HepG2 (cell line): ENCODE measurements around the gene ABCB10. TPM values are rescaled to one million over a fixed set of nuclear protein-coding genes. Genes with fewer than 3 reads are reported as not detected.

Experiments
- ATAC-seq: fragments of 200-7000 bp; cut with Tn5 transposase; 3 replicates; pipeline ENCODE4 v1.9.1; 2020; ENCODE audit warnings: mild to moderate bottlenecking, moderate library complexity
- BruUV-seq: library from RNA; stranded (reverse); fragments of 400-500 nt; replicated peaks from 2 replicates; lab custom pipeline; 2021; lab: Mats Ljungman, UMichigan
- CTCF ChIA-PET: fragments of 300-600 bp; formaldehyde crosslinking; extraction: SDS; loops from one replicate; lab custom pipeline; 2021; ENCODE audit warnings: low total read pairs, inconsistent platforms, low intra/inter-chr PET ratio; lab: Yijun Ruan, JAX
- POLR2A ChIA-PET: fragments of 350-600 bp; sonication (Branson Sonifier 250); formaldehyde crosslinking; loops from one replicate; lab custom pipeline; 2020; ENCODE audit warnings: antibody characterized with exemption, inconsistent platforms; lab: Yijun Ruan, JAX
- DNase-seq: peaks from one replicate; pipeline ENCODE4 v3.0.0-alpha.2; 2015; ENCODE audit warnings: low spot score
- FAIRE-seq: peaks from 3 replicates; lab custom pipeline; 2011; peaks lifted over from hg19 to GRCh38; lab: Jason Lieb, UNC
- H2AFZ ChIP-seq: one replicate; pipeline ENCODE4 v1.6.1; 2011; ENCODE audit warnings: low read length, inconsistent platforms
- H3K27ac ChIP-seq: fragments of 300-600 bp; 3 replicates; pipeline ENCODE4 v1.8.0; 2011; ENCODE audit warnings: mixed run types, mild to moderate bottlenecking, mixed read lengths, low read length, inconsistent platforms; ENCODE audit not compliant: insufficient read depth; ENCODE audit errors: extremely low read length
- H3K27me3 ChIP-seq, 2 experiments: fragments of 200-600 bp in 1 of 2; 2 replicates in 1 of 2; 3 replicates in 1 of 2; pipeline versions ENCODE4 v1.6.0 to v1.8.0; 2011; ENCODE audit warnings: low read length in 2 of 2, mild to moderate bottlenecking in 2 of 2, moderate library complexity in 2 of 2, inconsistent platforms in 1 of 2; ENCODE audit not compliant: insufficient read depth in 2 of 2, control insufficient read depth in 1 of 2
- H3K36me3 ChIP-seq, 2 experiments: fragments of 200-600 bp in 1 of 2; replicated peaks in 1 of 2; 2 replicates in 1 of 2; 3 replicates in 1 of 2; pipeline versions ENCODE4 v1.5.1 to v1.8.0; 2011; ENCODE audit warnings: low read length in 2 of 2, inconsistent platforms in 1 of 2; ENCODE audit not compliant: insufficient read depth in 2 of 2, control insufficient read depth in 1 of 2
- H3K4me1 ChIP-seq: 2 replicates; pipeline ENCODE4 v1.5.1; 2012; ENCODE audit warnings: low read length, inconsistent platforms; ENCODE audit not compliant: insufficient read depth
- H3K4me2 ChIP-seq: 2 replicates; pipeline ENCODE4 v1.6.0; 2011; ENCODE audit warnings: low read depth, low read length, inconsistent platforms
- H3K4me3 ChIP-seq, 3 experiments: fragments of 200-600 bp in 1 of 3; sonication (generic), shearing (Covaris generic) in 1 of 3; replicated peaks in 1 of 3; 2 replicates each; pipeline ENCODE4 v1.5.1; 2011 to 2016; ENCODE audit warnings: low read length in 3 of 3, inconsistent platforms in 2 of 3, low read depth in 2 of 3, mild to moderate bottlenecking in 2 of 3, control low read depth in 1 of 3, mixed read lengths in 1 of 3; ENCODE audit not compliant: insufficient read depth in 1 of 3
- H3K79me2 ChIP-seq: one replicate; pipeline ENCODE4 v1.6.1; 2011; ENCODE audit warnings: low read length, inconsistent platforms; ENCODE audit not compliant: insufficient read depth
- H3K9ac ChIP-seq: 2 replicates; pipeline ENCODE4 v1.6.0; 2011; ENCODE audit warnings: mild to moderate bottlenecking, low read depth, low read length, inconsistent platforms; ENCODE audit not compliant: insufficient read depth
- H3K9me3 ChIP-seq: 2 replicates; pipeline ENCODE4 v1.5.1; 2012; ENCODE audit warnings: mild to moderate bottlenecking, low read length
- H4K20me1 ChIP-seq: 2 replicates; pipeline ENCODE4 v1.6.0; 2011; ENCODE audit warnings: inconsistent platforms, mild to moderate bottlenecking, low read length, moderate library complexity; ENCODE audit not compliant: insufficient read depth
- AKNA ChIP-seq: sonication (generic); formaldehyde crosslinking; IDR thresholded peaks from 2 replicates; pipeline ENCODE4 v1.4.0; 2020; ENCODE audit warnings: missing genetic modification reagents, borderline replicate concordance
- ATM ChIP-seq: fragments of 450-650 bp; IDR thresholded peaks from 2 replicates; pipeline ENCODE4 v1.7.1; 2017; ENCODE audit warnings: mild to moderate bottlenecking, borderline replicate concordance
- DRAP1 ChIP-seq: IDR thresholded peaks from 2 replicates; pipeline ENCODE4 v1.6.1; 2016; ENCODE audit warnings: missing genetic modification reagents, missing compliant biosample characterization
- ELF1 ChIP-seq: sonication (generic); formaldehyde crosslinking; IDR thresholded peaks from 2 replicates; pipeline ENCODE4 v1.4.0; 2020; ENCODE audit warnings: missing genetic modification reagents
- GABPA ChIP-seq, 2 experiments: IDR thresholded peaks; 2 replicates each; pipeline ENCODE4 v1.6.1; 2011 to 2016; ENCODE audit warnings: low read depth in 2 of 2, low read length in 1 of 2, missing biosample characterization in 1 of 2, missing genetic modification characterization in 1 of 2
- IRX3 ChIP-seq: sonication (generic); formaldehyde crosslinking; IDR thresholded peaks from 2 replicates; pipeline ENCODE4 v1.8.1; 2023; ENCODE audit warnings: mild to moderate bottlenecking, low read depth, missing genetic modification reagents, borderline replicate concordance
- KAT8 ChIP-seq: IDR thresholded peaks from 2 replicates; pipeline ENCODE4 v1.6.1; 2016; ENCODE audit warnings: missing genetic modification reagents, missing compliant biosample characterization
- ZGPAT ChIP-seq: IDR thresholded peaks from 2 replicates; pipeline ENCODE4 v1.6.1; 2016; ENCODE audit warnings: mild to moderate bottlenecking
- ZNF101 ChIP-seq: sonication (generic); formaldehyde crosslinking; IDR thresholded peaks from 2 replicates; pipeline ENCODE4 v1.4.0; 2020; ENCODE audit warnings: mild to moderate bottlenecking, low read depth, missing genetic modification reagents, borderline replicate concordance
- ZNF326 ChIP-seq: sonication (generic); formaldehyde crosslinking; IDR thresholded peaks from 2 replicates; pipeline ENCODE4 v1.4.0; 2020; ENCODE audit warnings: missing genetic modification reagents, borderline replicate concordance
- ZNF710 ChIP-seq: sonication (generic); formaldehyde crosslinking; IDR thresholded peaks from 2 replicates; pipeline ENCODE4 v1.5.0; 2020; ENCODE audit warnings: mild to moderate bottlenecking, missing genetic modification reagents, borderline replicate concordance
- WGBS: methylation state at CpG from one replicate; pipeline ENCODE4 v1.1.6; 2017; ENCODE audit warnings: low lambda C conversion rate; 5-methylcytosine and 5-hydroxymethylcytosine counted together
- in situ Hi-C: cut with HindIII; loops from 2 replicates; pipeline ENCODE4 v1.10.0; 2017; ENCODE audit warnings: low pct_unique_long_range_greater_than_20kb; ENCODE audit not compliant: extremely low pct_ligation_motif_present
- intact Hi-C: fragments of 100-400 bp; cut with micrococcal nuclease; formaldehyde crosslinking; loops from one replicate; pipeline ENCODE4 v1.10.0; 2022; ENCODE audit not compliant: unreplicated experiment
- polyA plus RNA-seq, 8 experiments: library from polyadenylated mRNA; depleted of rRNA in 3 of 8; stranded (reverse) in 7 of 8; unstranded in 1 of 8; fragments of >200 nt; fragmentation: Illumina TruSeq in 4 of 8; extraction: Trizol in 4 of 8; gene quantifications; 2 replicates each; pipeline versions ENCODE4 v1.2.1 to v1.2.3, GENCODE V29; 2011 to 2016; ENCODE audit warnings: low read depth in 4 of 8, missing spikeins in 1 of 8, mixed read lengths in 1 of 8; ENCODE audit not compliant: insufficient read depth in 1 of 8
- total RNA-seq, 5 experiments: library from RNA; depleted of rRNA; stranded (reverse); fragments of >200 nt; fragmentation: Illumina TruSeq; extraction: Trizol; gene quantifications; 2 replicates each; pipeline ENCODE4 v1.2.3, GENCODE V29; 2016; ENCODE audit warnings: low read depth in 1 of 5

ABCB10 gene
- total and polyA plus RNA-seq, 2 of the 13 experiments (the other 11 are each of a cell fraction or from before 2014, with no cell fraction given) = 11.2 to 28.9 TPM

GRCh38 chr1:229558460-229559335 lies at the start of gene ABCB10 (continued):
- TF ChIP-seq ZGPAT (CRISPR knock-in tag) (peak; percentile 86), ATM (no peak)

GRCh38 chr1:229607370-229607769 lies 48.9 kb upstream of the ABCB10 start:
- intact Hi-C loops (no loop called here), in situ Hi-C loops (no loop called here)
- Histone ChIP-seq H3K9ac (no peak overlapping the region), H3K4me3 (no peak overlapping the region), H3K36me3 (peaks cover 9 to 72% of the 10 kb centered on the region in 2 experiments), H3K4me1 (no peaks in the 10 kb centered on the region), H4K20me1 (no peaks in the 10 kb centered on the region), H3K27me3 (no peaks in the 10 kb centered on the region), H3K9me3 (no peaks in the 10 kb centered on the region), H2AFZ (no peak overlapping the region), H3K79me2 (no peaks in the 10 kb centered on the region), H3K4me2 (no peak overlapping the region), H3K27ac (no peak overlapping the region)
- DNase-seq (no peak), ATAC-seq (no peak), FAIRE-seq (no peak)
- POLR2A ChIA-PET = no interaction called here
- BruUV-seq = no TSS peak
- WGBS = 99% methylated on average over 2 of the region's 2 CpGs
- CTCF ChIA-PET = no interaction called here
- TF ChIP-seq GABPA (IDR thresholded peaks at IDR 0.05; ENCODE audit: low read depth, low read length) = no peak
- no peak for TF ChIP-seq GABPA (CRISPR knock-in tag; IDR thresholded peaks at IDR 0.05; ENCODE audit: low read depth)
- TF ChIP-seq ZNF326 (CRISPR knock-in tag) = no peak
- TF ChIP-seq AKNA (CRISPR knock-in tag) = no peak
- TF ChIP-seq DRAP1 = no peak
- no peak for TF ChIP-seq ZNF710 (CRISPR knock-in tag)
- TF ChIP-seq KAT8 = no peak
- TF ChIP-seq ELF1 (CRISPR knock-in tag) = no peak
- no peak for TF ChIP-seq ZNF101 (CRISPR knock-in tag)
- TF ChIP-seq IRX3 = no peak
